ENCODE results near the gene RASL12. TPM values are rescaled to one million over a fixed set of nuclear protein-coding genes. Genes with fewer than 3 reads are reported as not detected.
"Not testable (repeated sequence)": the region's sequence is repeated elsewhere in the genome, so short reads cannot be mapped to it uniquely, and the experiment has no call there.

Gene RASL12
- polyA plus RNA-seq, 3 donors, result not detected

DNA sequence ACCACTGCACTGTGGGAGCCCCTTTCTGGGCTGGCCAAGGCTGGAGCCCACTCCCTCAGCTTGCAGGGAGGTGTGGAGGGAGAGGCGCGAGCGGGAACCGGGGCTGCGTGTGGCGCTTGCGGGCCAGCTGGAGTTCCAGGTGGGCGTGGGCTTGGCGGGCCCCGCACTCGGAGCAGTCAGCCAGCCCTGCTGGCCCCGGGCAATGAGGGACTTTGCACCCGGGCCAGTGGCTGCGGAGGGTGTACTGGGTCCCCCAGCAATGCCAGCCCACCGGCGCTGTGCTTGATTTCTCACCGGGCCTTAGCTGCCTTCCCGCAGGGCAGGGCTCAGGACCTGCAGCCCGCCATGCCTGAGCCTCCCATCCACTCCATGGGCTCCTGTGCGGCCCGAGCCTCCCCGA, 7.2 kb upstream of the RASL12 start:
- H3K36me3 ChIP-seq (replicated peaks in 1 of 2; ENCODE audit: control insufficient read depth in 1 of 2, insufficient read depth in 2 of 2, low read length in 2 of 2); DNase-seq; H3K9me3 Mint-ChIP-seq; H3K4me1 Mint-ChIP-seq; H3K9ac ChIP-seq (ENCODE audit: insufficient read depth, low read length, poor library complexity, severe bottlenecking); H3K4me3 ChIP-seq (replicated peaks in 1 of 3; ENCODE audit: low read depth in 2 of 3, low read length in 3 of 3); H3K9me3 ChIP-seq (replicated peaks in 1 of 2; ENCODE audit: control insufficient read depth in 1 of 2, insufficient read depth in 1 of 2, low read length in 2 of 2); intact Hi-C loops (cut with micrococcal nuclease); H3K79me2 ChIP-seq (ENCODE audit: insufficient read depth, low read length); H2AFZ ChIP-seq (ENCODE audit: insufficient read depth, low read depth, low read length, poor library complexity, severe bottlenecking); H3K27ac ChIP-seq (ENCODE audit: low read depth in 1 of 2, low read length in 2 of 2); H4K20me1 ChIP-seq (ENCODE audit: insufficient read depth, low read length); H3K4me3 Mint-ChIP-seq; H3K4me2 ChIP-seq (replicated peaks; ENCODE audit: extremely low read depth, low read length, poor library complexity, severe bottlenecking); H3K4me1 ChIP-seq (ENCODE audit: control insufficient read depth in 1 of 2, insufficient read depth in 2 of 2, low read length in 2 of 2); H3K27ac Mint-ChIP-seq; H3K36me3 Mint-ChIP-seq: not testable (repeated sequence)
- H3K27me3 Mint-ChIP-seq (ENCODE audit: low read depth in 3 of 3), result peaks cover 25 to 43% (median 32%) of the 10 kb centered on the region in 3 donors
- H3K27me3 ChIP-seq (ENCODE audit: control insufficient read depth in 2 of 2, insufficient read depth in 2 of 2, low read length in 2 of 2), result peaks cover 5 to 26% of the 10 kb centered on the region in 2 donors
- 97% methylated on average over 15 of the region's 22 CpGs for WGBS (ENCODE audit: insufficient coverage)

DNA sequence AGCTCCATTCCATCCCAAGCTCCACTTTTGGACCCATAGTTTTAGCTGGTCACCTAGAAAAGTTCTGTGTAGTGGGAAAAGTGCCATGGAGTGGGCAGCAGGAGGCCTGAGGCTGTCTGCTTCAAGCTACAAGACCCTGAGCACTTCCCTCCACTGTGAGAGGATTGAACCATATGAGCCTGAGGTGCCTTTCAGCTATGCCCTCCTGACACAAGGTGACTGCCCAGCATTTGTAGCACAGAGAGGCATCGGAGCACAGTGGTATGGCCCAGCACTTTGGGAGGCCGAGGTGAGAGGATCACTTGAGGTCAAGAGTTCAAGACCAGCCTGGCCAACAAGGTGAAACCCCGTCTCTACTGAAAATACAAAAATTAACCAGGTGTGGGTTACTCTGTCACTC, 4.8 kb upstream of the RASL12 start:
- Histone ChIP-seq H3K36me3 (replicated peaks in 1 of 2; ENCODE audit: control insufficient read depth in 1 of 2, insufficient read depth in 2 of 2, low read length in 2 of 2) (no peaks in the 10 kb centered on the region), H3K4me1 (ENCODE audit: control insufficient read depth in 1 of 2, insufficient read depth in 2 of 2, low read length in 2 of 2) (peaks cover 0 to 6% of the 10 kb centered on the region in 2 donors), H3K27me3 (ENCODE audit: control insufficient read depth in 2 of 2, insufficient read depth in 2 of 2, low read length in 2 of 2) (peaks cover 14 to 21% of the 10 kb centered on the region in 2 donors), H3K27ac (ENCODE audit: low read depth in 1 of 2, low read length in 2 of 2) (no peak overlapping the region), H4K20me1 (ENCODE audit: insufficient read depth, low read length) (no peaks in the 10 kb centered on the region), H3K4me3 (replicated peaks in 1 of 3; ENCODE audit: low read depth in 2 of 3, low read length in 3 of 3) (no peak overlapping the region), H2AFZ (ENCODE audit: insufficient read depth, low read depth, low read length, poor library complexity, severe bottlenecking) (no peak overlapping the region), H3K4me2 (replicated peaks; ENCODE audit: extremely low read depth, low read length, poor library complexity, severe bottlenecking) (no peak overlapping the region), H3K9ac (ENCODE audit: insufficient read depth, low read length, poor library complexity, severe bottlenecking) (no peak overlapping the region), H3K79me2 (ENCODE audit: insufficient read depth, low read length) (no peaks in the 10 kb centered on the region), H3K9me3 (replicated peaks in 1 of 2; ENCODE audit: control insufficient read depth in 1 of 2, insufficient read depth in 1 of 2, low read length in 2 of 2) (peaks cover 0 to 6% of the 10 kb centered on the region in 2 donors)
- no peak for DNase-seq
- Mint-ChIP-seq H3K27me3 (ENCODE audit: low read depth in 3 of 3) (peaks cover 28 to 44% (median 36%) of the 10 kb centered on the region in 3 donors), H3K9me3 (peaks cover 1 to 5% (median 3%) of the 10 kb centered on the region in 7 donors), H3K36me3 (peaks cover 0 to 5% of the 10 kb centered on the region in 2 donors), H3K27ac (no peak overlapping the region), H3K4me1 (peaks cover under 1% of the 10 kb centered on the region), H3K4me3 (no peak overlapping the region)
- intact Hi-C loops (cut with micrococcal nuclease), result no loop called here
- no CpG with 5 or more reads among the region's 3 CpGs for WGBS (ENCODE audit: insufficient coverage)
- TF ChIP-seq, protein P1, sequence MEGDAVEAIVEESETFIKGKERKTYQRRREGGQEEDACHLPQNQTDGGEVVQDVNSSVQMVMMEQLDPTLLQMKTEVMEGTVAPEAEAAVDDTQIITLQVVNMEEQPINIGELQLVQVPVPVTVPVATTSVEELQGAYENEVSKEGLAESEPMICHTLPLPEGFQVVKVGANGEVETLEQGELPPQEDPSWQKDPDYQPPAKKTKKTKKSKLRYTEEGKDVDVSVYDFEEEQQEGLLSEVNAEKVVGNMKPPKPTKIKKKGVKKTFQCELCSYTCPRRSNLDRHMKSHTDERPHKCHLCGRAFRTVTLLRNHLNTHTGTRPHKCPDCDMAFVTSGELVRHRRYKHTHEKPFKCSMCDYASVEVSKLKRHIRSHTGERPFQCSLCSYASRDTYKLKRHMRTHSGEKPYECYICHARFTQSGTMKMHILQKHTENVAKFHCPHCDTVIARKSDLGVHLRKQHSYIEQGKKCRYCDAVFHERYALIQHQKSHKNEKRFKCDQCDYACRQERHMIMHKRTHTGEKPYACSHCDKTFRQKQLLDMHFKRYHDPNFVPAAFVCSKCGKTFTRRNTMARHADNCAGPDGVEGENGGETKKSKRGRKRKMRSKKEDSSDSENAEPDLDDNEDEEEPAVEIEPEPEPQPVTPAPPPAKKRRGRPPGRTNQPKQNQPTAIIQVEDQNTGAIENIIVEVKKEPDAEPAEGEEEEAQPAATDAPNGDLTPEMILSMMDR (IDR thresholded peaks at IDR 0.05), result no peak

Data from CD14-positive monocyte (primary cell).